ENCODE data around the gene GSN. TPM values are rescaled to one million over a fixed set of nuclear protein-coding genes. Genes with fewer than 3 reads are reported as not detected.

Gene GSN
- total and polyA plus RNA-seq, 2 of the 13 experiments (the other 11 are each of a cell fraction or from before 2014, with no cell fraction given) = 294 to 307 TPM

DNA sequence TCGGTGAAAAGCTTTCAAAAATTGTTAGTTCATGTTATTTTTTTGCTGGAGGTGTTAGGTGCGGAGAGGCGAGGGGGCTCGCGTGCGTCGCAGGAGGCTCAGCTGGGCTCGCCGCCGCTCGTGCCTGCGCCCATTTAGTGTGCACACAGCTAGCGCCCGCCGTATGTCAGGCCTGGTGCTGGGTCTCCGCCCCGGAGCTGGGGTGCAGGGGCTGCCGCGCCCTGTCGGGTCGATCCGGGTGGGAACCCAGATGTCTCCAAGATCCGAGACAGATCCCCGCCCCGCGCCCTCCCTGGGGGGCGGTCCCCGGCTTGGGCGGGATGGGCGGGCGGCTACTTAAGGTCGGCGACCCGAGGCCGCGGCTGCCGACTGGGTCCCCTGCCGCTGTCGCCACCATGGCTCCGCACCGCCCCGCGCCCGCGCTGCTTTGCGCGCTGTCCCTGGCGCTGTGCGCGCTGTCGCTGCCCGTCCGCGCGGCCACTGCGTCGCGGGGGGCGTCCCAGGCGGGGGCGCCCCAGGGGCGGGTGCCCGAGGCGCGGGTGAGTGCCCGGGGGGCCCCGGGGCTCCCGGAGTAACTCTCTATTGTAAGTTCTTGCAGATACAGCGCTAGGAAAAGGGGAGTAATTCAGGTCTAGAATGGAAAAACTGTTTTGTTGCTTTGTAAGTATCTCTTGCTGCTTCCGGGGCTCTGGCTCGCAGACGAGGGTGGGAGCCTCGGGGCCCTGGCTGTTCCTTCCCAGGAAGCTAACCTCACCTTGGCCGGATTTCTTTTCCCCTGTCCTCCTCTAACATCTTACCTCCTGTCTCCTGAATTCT lies 31.7 kb downstream of the GSN start (continued):
- TF ChIP-seq, protein P1, sequence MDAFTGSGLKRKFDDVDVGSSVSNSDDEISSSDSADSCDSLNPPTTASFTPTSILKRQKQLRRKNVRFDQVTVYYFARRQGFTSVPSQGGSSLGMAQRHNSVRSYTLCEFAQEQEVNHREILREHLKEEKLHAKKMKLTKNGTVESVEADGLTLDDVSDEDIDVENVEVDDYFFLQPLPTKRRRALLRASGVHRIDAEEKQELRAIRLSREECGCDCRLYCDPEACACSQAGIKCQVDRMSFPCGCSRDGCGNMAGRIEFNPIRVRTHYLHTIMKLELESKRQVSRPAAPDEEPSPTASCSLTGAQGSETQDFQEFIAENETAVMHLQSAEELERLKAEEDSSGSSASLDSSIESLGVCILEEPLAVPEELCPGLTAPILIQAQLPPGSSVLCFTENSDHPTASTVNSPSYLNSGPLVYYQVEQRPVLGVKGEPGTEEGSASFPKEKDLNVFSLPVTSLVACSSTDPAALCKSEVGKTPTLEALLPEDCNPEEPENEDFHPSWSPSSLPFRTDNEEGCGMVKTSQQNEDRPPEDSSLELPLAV (CRISPR knock-in tag; conservative IDR thresholded peaks at IDR 0.05; ENCODE audit: low read depth) = no peak
- TF ChIP-seq HNRNPUL1 (IDR thresholded peaks at IDR 0.05; ENCODE audit: low read depth, low read length) = 0 out of 2 replicates have a peak, but pooled peaks have one; percentile 37
- TF ChIP-seq ZNF607 (CRISPR knock-in tag; IDR thresholded peaks at IDR 0.05; ENCODE audit: borderline replicate concordance) = 0 out of 2 replicates have a peak, but pooled peaks have one; percentile 31
- TF ChIP-seq CENPT (CRISPR knock-in tag; IDR thresholded peaks at IDR 0.05; ENCODE audit: low read depth) = 0 out of 2 replicates have a peak, but pooled peaks have one; percentile 66
- TF ChIP-seq ATF7 (IDR thresholded peaks at IDR 0.05) = no peak
- no peak for TF ChIP-seq ATF7 (CRISPR knock-in tag; IDR thresholded peaks at IDR 0.05)
- TF ChIP-seq EZH2 (conservative IDR thresholded peaks at IDR 0.05; ENCODE audit: low read depth, low read length) = no peak
- no peak for TF ChIP-seq GTF2F1 (IDR thresholded peaks at IDR 0.05; ENCODE audit: low read length)
- TF ChIP-seq ZNF136 (CRISPR knock-in tag; IDR thresholded peaks at IDR 0.05; ENCODE audit: low read depth) = no peak
- no peak for TF ChIP-seq ZNF546 (CRISPR knock-in tag; conservative IDR thresholded peaks at IDR 0.05)
- TF ChIP-seq ZNF558 (CRISPR knock-in tag; IDR thresholded peaks at IDR 0.05; ENCODE audit: borderline replicate concordance) = no peak
- TF ChIP-seq PCBP2 (optimal IDR thresholded peaks at IDR 0.05; ENCODE audit: low read depth, low read length, poor library complexity, severe bottlenecking) = no peak
- peak; percentile 47; the same call in 1 of the 2 replicates for TF ChIP-seq ZMYM4 (CRISPR knock-in tag; IDR thresholded peaks at IDR 0.05)
- TF ChIP-seq TGIF2 (CRISPR knock-in tag; IDR thresholded peaks at IDR 0.05) = peak; percentile 55; the same call in 1 of the 2 replicates
- TF ChIP-seq ZMAT3 (CRISPR knock-in tag; conservative IDR thresholded peaks at IDR 0.05) = no peak
- TF ChIP-seq ZNF530 (CRISPR knock-in tag; IDR thresholded peaks at IDR 0.05; ENCODE audit: low read depth) = no peak
- TF ChIP-seq, protein P2, sequence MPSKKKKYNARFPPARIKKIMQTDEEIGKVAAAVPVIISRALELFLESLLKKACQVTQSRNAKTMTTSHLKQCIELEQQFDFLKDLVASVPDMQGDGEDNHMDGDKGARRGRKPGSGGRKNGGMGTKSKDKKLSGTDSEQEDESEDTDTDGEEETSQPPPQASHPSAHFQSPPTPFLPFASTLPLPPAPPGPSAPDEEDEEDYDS (CRISPR knock-in tag; IDR thresholded peaks at IDR 0.05) = peak; percentile 95
- TF ChIP-seq SP5 (CRISPR knock-in tag; IDR thresholded peaks at IDR 0.05; ENCODE audit: borderline replicate concordance, low read depth) = peak; percentile 43; the same call in 1 of the 2 replicates
- TF ChIP-seq SOX5 (CRISPR knock-in tag; IDR thresholded peaks at IDR 0.05; ENCODE audit: borderline replicate concordance) = no peak; the same call in 1 of the 2 replicates
- no peak for TF ChIP-seq SCMH1 (CRISPR knock-in tag; IDR thresholded peaks at IDR 0.05; ENCODE audit: borderline replicate concordance)
- TF ChIP-seq FLYWCH1 (CRISPR knock-in tag; IDR thresholded peaks at IDR 0.05) = no peak
- no peak for TF ChIP-seq ZFP1 (CRISPR knock-in tag; IDR thresholded peaks at IDR 0.05)
- TF ChIP-seq NR3C1 (CRISPR knock-in tag; IDR thresholded peaks at IDR 0.05) = no peak
- TF ChIP-seq, protein P3, sequence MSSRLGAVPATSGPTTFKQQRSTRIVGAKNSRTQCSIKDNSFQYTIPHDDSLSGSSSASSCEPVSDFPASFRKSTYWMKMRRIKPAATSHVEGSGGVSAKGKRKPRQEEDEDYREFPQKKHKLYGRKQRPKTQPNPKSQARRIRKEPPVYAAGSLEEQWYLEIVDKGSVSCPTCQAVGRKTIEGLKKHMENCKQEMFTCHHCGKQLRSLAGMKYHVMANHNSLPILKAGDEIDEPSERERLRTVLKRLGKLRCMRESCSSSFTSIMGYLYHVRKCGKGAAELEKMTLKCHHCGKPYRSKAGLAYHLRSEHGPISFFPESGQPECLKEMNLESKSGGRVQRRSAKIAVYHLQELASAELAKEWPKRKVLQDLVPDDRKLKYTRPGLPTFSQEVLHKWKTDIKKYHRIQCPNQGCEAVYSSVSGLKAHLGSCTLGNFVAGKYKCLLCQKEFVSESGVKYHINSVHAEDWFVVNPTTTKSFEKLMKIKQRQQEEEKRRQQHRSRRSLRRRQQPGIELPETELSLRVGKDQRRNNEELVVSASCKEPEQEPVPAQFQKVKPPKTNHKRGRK (CRISPR knock-in tag; IDR thresholded peaks at IDR 0.05) = no peak
- TF ChIP-seq ZIK1 (CRISPR knock-in tag; IDR thresholded peaks at IDR 0.05; ENCODE audit: borderline replicate concordance, low read depth) = no peak
- no peak for TF ChIP-seq HIVEP1 (CRISPR knock-in tag; IDR thresholded peaks at IDR 0.05)

All from HepG2 (cell line).